ENCODE results near the gene KCNIP4. TPM values are rescaled to one million over a fixed set of nuclear protein-coding genes. Genes with fewer than 3 reads are reported as not detected.

The KCNIP4 gene
- total and polyA plus RNA-seq, 2 of the 8 experiments (the other 6 are each of a cell fraction or from before 2014, with no cell fraction given): 0.06 TPM; not detected in 1

DNA sequence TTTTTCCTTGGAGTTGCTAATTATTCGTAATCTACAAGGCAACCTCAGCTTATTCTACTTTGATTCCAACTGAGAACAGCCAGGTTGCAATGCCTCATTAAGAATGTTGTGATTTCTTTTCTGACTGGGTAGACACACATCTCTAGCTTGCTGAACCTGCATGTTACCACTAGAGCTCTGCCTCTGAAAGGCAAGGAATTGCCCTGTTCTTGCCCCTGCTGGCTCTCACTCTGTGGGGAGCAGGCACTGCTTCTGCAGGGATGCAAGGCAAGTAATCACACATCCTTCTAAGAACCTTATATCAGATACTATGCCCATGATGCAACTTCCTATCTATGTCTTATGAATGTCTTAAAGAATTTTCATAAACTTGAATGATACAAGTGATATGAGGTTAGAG is 745.2 kb downstream of the KCNIP4 start:
- Histone ChIP-seq H3K27me3 (replicated peaks in 1 of 4; ENCODE audit: control insufficient read depth in 3 of 4, extremely low read depth in 1 of 4, insufficient read depth in 3 of 4, low read length in 3 of 4) (no peaks in the 10 kb centered on the region), H3K4me3 (ENCODE audit: extremely low read depth in 1 of 4, insufficient read depth in 2 of 4, low read depth in 3 of 4, low read length in 4 of 4) (no peak overlapping the region), H4K8ac (ENCODE audit: extremely low read depth, insufficient read depth, low read length) (no peak overlapping the region), H3K56ac (replicated peaks; ENCODE audit: insufficient read length, low read depth, low read length) (no peak overlapping the region), H3K4me2 (ENCODE audit: insufficient read depth in 1 of 2, low read depth in 2 of 2, low read length in 2 of 2) (no peak overlapping the region), H4K20me1 (replicated peaks in 1 of 2; ENCODE audit: control insufficient read depth in 1 of 2, insufficient read depth in 2 of 2, low read length in 2 of 2) (no peaks in the 10 kb centered on the region), H3K9me3 (ENCODE audit: insufficient read depth in 2 of 2, low read depth in 1 of 2, low read length in 1 of 2) (no peaks in the 10 kb centered on the region), H2BK12ac (ENCODE audit: low read depth, low read length) (no peak overlapping the region), H3K36me3 (ENCODE audit: control insufficient read depth in 2 of 4, insufficient read depth in 4 of 4, low read length in 3 of 4) (no peaks in the 10 kb centered on the region), H2BK15ac (ENCODE audit: low read length) (no peak overlapping the region), H3K79me2 (ENCODE audit: control insufficient read depth in 1 of 2, insufficient read depth in 2 of 2, low read length in 2 of 2) (no peaks in the 10 kb centered on the region), H3K9ac (replicated peaks in 1 of 4; ENCODE audit: extremely low read depth in 1 of 4, low read depth in 3 of 4, low read length in 3 of 4) (no peak overlapping the region), H2BK5ac (ENCODE audit: low read depth, low read length) (no peak overlapping the region), H3K4ac (replicated peaks; ENCODE audit: insufficient read length, low read depth, low read length) (no peak overlapping the region), H2BK20ac (ENCODE audit: low read length) (no peak overlapping the region), H3K23me2 (ENCODE audit: low read depth, low read length) (no peaks in the 10 kb centered on the region), H2AK5ac (ENCODE audit: low read depth, low read length) (no peak overlapping the region), H3K4me1 (replicated peaks in 1 of 4; ENCODE audit: control insufficient read depth in 3 of 4, insufficient read depth in 4 of 4, low read length in 3 of 4) (no peaks in the 10 kb centered on the region), H2AFZ (ENCODE audit: low read length) (no peak overlapping the region), H3K79me1 (ENCODE audit: low read depth, low read length) (no peaks in the 10 kb centered on the region), H2BK120ac (replicated peaks; ENCODE audit: low read depth, low read length) (no peak overlapping the region), H3K23ac (ENCODE audit: insufficient read length) (no peak overlapping the region), H3K27ac (ENCODE audit: low read depth, low read length) (no peak overlapping the region), H4K5ac (ENCODE audit: insufficient read length, low read depth, low read length) (no peak overlapping the region), H3K14ac (ENCODE audit: insufficient read length) (no peak overlapping the region), H4K91ac (replicated peaks; ENCODE audit: insufficient read length, low read length) (no peak overlapping the region), H3K18ac (ENCODE audit: extremely low read depth, low read length) (no peak overlapping the region)
- TF ChIP-seq BCL11A (IDR thresholded peaks at IDR 0.05; ENCODE audit: low read depth in 2 of 2, low read length in 2 of 2) (no peak), POLR2AphosphoS5 (IDR thresholded peaks at IDR 0.05; ENCODE audit: low read depth, low read length) (no peak), RAD21 (IDR thresholded peaks at IDR 0.05 in 1 of 2, conservative IDR thresholded peaks at IDR 0.05 in 1 of 2; ENCODE audit: low read depth in 2 of 2, low read length in 2 of 2) (peak; percentile 33 to 36; a peak in 2 of 4 replicates), EP300 (IDR thresholded peaks at IDR 0.05; ENCODE audit: borderline replicate concordance in 1 of 2, low read depth in 2 of 2, low read length in 2 of 2) (no peak), YY1 (IDR thresholded peaks at IDR 0.05; ENCODE audit: low read depth, low read length) (no peak)
- TF ChIP-seq, protein P1, sequence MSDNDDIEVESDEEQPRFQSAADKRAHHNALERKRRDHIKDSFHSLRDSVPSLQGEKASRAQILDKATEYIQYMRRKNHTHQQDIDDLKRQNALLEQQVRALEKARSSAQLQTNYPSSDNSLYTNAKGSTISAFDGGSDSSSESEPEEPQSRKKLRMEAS (IDR thresholded peaks at IDR 0.05): no peak
- TF ChIP-seq, protein P2, sequence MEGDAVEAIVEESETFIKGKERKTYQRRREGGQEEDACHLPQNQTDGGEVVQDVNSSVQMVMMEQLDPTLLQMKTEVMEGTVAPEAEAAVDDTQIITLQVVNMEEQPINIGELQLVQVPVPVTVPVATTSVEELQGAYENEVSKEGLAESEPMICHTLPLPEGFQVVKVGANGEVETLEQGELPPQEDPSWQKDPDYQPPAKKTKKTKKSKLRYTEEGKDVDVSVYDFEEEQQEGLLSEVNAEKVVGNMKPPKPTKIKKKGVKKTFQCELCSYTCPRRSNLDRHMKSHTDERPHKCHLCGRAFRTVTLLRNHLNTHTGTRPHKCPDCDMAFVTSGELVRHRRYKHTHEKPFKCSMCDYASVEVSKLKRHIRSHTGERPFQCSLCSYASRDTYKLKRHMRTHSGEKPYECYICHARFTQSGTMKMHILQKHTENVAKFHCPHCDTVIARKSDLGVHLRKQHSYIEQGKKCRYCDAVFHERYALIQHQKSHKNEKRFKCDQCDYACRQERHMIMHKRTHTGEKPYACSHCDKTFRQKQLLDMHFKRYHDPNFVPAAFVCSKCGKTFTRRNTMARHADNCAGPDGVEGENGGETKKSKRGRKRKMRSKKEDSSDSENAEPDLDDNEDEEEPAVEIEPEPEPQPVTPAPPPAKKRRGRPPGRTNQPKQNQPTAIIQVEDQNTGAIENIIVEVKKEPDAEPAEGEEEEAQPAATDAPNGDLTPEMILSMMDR (IDR thresholded peaks at IDR 0.05; ENCODE audit: control extremely low read depth in 1 of 3, insufficient read depth in 1 of 3, low read depth in 1 of 3, low read length in 3 of 3): peak in 1 of 3 experiments; percentile 27; a peak in 1 of 4 replicates
- ChIA-PET CTCF (ENCODE audit: partially characterized antibody) (interaction anchor here (0.7 to 1.1 kb wide), 5 partner anchors 9 to 432 kb away, joined by 3 read pairs; no protein-coding TSS in a partner anchor), POLR2A (ENCODE audit: partially characterized antibody) (no interaction called here)
- WGBS, 2 experiments (ENCODE audit: extremely low coverage in 1 of 2, insufficient coverage in 1 of 2, insufficient read length in 1 of 2, insufficient replicate concordance in 2 of 2, low coverage in 1 of 2, low lambda C conversion rate in 2 of 2, missing lambda C conversion rate in 1 of 2): 86% methylated on average over 1 of the region's 1 CpG; no CpG with 5 or more reads in 1 of the 2 experiments
- FAIRE-seq: no peak
- no peak for DNase-seq (ENCODE audit: low read depth in 1 of 2, low spot score in 2 of 2)

All from H1 (cell line).